Fibroblast of pulmonary artery (primary cell): ENCODE data around the gene CHCHD4.

Experiments used
- DNase-seq: peaks from one replicate; pipeline ENCODE4 v3.0.0-alpha.2; 2010; ENCODE audit warnings: low read depth
- H3K4me3 ChIP-seq: replicated peaks from 2 replicates; pipeline ENCODE4 v1.5.1; 2011; ENCODE audit warnings: low read depth, mild to moderate bottlenecking, control low read depth, low read length, moderate library complexity
- CTCF ChIP-seq: IDR thresholded peaks from 2 replicates; pipeline ENCODE4 v1.5.1; 2011; ENCODE audit warnings: mild to moderate bottlenecking, control low read depth, low read length, inconsistent platforms; ENCODE audit errors: missing control alignments

Gene CHCHD4

DNA sequence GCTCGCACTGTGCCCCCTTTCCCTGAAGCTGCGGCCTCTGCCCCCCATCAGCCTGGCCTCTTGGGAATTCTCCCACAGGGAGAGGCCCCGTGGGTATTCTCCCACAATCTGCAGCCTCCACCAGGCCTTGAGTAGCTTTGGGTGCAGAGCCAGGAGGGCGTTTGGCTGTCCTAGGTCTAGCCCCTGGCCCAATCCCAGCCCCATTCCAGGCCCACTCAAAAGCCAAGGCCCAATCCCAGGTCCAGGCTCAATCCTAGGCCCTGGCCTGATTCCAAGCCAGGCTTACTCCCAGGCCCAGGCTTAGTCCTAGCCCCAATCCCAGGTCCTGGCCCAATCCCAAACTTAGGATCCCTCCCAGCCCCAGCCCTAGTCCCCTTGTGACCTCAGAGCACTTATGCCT lies 59.8 kb downstream of the CHCHD4 start:
- H3K4me3 ChIP-seq: no peak overlapping the region
- TF ChIP-seq CTCF: no peak
- no peak for DNase-seq

- H3K4me3 ChIP-seq: no peak overlapping the region
- no peak for DNase-seq
- no peak for TF ChIP-seq CTCF
Observed at GRCh38 chr3:14063152-14063551, 61.5 kb downstream of the CHCHD4 start.
